ENCODE measurements around the gene PCDHGA12.
"Not testable (repeated sequence)": the region's sequence is repeated elsewhere in the genome, so short reads cannot be mapped to it uniquely, and the experiment has no call there.

PCDHGA12 gene

DNA sequence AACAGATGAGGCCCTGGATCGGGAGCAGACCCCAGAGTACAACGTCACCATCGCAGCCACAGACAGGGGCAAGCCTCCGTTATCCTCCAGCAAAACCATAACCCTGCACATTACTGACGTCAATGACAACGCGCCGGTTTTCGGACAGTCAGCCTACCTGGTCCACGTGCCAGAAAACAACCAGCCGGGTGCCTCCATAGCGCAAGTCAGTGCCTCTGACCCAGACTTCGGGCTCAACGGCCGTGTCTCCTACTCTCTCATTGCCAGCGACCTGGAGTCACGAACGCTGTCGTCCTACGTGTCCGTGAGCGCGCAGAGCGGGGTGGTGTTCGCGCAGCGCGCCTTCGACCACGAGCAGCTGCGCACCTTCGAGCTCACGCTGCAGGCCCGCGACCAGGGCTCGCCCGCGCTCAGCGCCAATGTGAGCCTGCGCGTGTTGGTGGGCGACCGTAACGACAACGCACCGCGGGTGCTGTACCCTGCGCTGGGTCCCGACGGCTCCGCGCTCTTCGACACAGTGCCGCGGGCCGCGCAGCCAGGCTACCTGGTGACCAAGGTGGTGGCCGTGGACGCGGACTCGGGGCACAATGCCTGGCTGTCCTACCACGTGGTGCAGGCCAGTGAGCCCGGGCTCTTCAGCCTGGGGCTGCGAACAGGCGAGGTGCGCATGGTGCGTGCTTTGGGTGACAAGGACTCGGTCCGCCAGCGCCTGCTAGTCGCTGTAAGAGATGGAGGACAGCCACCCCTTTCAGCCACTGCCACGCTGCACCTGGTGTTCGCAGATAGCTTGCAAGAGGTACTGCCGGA is 11.0 kb upstream of the PCDHGA12 start:
- Mint-ChIP-seq H3K27ac (no peak overlapping the region), H3K4me3 (no peak overlapping the region), H3K4me1 (peaks cover 17% of the 10 kb centered on the region), H3K27me3 (peaks cover 78% of the 10 kb centered on the region), H3K36me3 (no peaks in the 10 kb centered on the region), H3K9me3 (peaks cover 13% of the 10 kb centered on the region)
- ATAC-seq: no peak

DNA sequence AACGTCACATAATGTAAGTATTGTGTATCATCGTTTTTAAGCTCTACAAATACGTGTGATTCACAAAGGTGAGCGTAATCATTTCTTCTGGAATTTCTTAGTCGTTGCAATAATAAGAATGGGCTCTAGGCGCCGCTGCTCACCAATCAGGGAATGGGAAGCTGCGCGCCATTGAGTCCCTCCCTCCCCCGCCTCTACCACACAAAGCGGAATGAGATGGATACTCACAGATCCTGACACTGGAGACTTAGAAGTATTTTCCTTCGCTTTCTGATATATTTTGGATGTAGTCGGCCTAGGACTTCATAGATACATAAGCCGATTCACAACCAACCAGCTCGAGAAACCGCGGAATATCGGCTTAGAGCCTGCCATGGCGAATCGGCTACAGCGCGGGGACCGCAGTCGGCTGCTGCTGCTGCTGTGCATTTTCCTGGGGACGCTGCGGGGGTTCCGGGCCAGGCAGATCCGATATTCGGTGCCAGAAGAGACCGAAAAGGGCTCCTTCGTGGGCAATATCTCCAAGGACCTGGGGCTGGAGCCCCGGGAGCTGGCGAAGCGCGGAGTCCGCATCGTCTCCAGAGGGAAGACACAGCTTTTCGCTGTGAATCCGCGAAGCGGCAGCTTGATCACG is 9.3 kb upstream of the PCDHGA12 start, which contains the start of gene PCDHGA11:
Gene PCDHGA11, plus strand, starts transcription at position 197 of the 634 bp plus-strand sequence. Its CDS starts 177 bp downstream, at position 374.
- H3K27me3 Mint-ChIP-seq: peaks cover 62% of the 10 kb centered on the region
- peaks cover 13% of the 10 kb centered on the region for H3K9me3 Mint-ChIP-seq
- H3K27ac Mint-ChIP-seq: no peak within 1 kb of the TSS
- peaks cover 12% of the 10 kb centered on the region for H3K4me1 Mint-ChIP-seq
- H3K36me3 Mint-ChIP-seq: no peaks in the 10 kb centered on the region
- ATAC-seq: no peak
- H3K4me3 Mint-ChIP-seq: peak within 1 kb of the TSS; percentile 75

DNA sequence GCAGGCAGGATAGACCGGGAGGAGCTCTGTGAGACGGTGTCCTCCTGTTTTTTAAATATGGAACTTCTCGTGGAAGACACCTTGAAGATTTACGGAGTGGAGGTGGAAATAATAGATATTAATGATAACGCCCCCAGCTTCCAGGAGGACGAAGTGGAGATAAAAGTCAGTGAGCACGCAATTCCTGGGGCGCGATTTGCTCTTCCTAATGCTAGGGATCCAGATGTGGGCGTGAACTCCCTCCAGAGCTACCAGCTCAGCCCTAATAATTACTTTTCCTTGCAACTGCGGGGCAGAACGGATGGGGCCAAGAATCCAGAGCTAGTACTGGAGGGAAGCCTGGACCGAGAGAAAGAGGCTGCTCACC is 8.8 kb upstream of the PCDHGA12 start:
- no peak for ATAC-seq
- H3K27ac Mint-ChIP-seq: no peak overlapping the region
- H3K9me3 Mint-ChIP-seq: peaks cover 13% of the 10 kb centered on the region
- peaks cover 57% of the 10 kb centered on the region for H3K27me3 Mint-ChIP-seq
- peaks cover 12% of the 10 kb centered on the region for H3K4me1 Mint-ChIP-seq
- H3K4me3 Mint-ChIP-seq: peak overlapping the region; percentile 75
- H3K36me3 Mint-ChIP-seq: no peaks in the 10 kb centered on the region

DNA sequence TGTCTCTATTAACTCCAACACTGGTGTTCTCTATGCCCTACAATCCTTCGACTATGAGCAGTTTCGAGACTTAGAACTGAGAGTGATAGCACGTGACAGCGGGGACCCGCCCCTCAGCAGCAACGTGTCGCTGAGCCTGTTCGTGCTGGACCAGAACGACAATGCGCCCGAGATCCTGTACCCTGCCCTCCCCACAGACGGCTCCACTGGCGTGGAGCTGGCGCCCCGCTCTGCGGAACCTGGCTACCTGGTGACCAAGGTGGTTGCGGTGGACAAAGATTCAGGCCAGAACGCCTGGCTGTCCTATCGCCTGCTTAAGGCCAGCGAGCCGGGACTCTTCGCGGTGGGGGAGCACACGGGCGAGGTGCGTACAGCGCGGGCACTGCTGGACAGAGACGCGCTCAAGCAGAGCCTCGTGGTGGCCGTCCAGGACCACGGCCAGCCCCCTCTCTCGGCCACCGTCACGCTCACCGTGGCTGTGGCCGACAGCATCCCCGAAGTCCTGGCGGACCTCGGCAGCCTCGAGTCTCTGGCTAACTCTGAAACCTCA is 7.5 kb upstream of the PCDHGA12 start:
- H3K27me3 Mint-ChIP-seq: peaks cover 49% of the 10 kb centered on the region
- H3K27ac Mint-ChIP-seq: no peak overlapping the region
- no peak for ATAC-seq
- no peak overlapping the region for H3K4me3 Mint-ChIP-seq
- H3K36me3 Mint-ChIP-seq: peaks cover 7% of the 10 kb centered on the region
- H3K4me1 Mint-ChIP-seq: peaks cover 10% of the 10 kb centered on the region
- H3K9me3 Mint-ChIP-seq: peaks cover 13% of the 10 kb centered on the region

DNA sequence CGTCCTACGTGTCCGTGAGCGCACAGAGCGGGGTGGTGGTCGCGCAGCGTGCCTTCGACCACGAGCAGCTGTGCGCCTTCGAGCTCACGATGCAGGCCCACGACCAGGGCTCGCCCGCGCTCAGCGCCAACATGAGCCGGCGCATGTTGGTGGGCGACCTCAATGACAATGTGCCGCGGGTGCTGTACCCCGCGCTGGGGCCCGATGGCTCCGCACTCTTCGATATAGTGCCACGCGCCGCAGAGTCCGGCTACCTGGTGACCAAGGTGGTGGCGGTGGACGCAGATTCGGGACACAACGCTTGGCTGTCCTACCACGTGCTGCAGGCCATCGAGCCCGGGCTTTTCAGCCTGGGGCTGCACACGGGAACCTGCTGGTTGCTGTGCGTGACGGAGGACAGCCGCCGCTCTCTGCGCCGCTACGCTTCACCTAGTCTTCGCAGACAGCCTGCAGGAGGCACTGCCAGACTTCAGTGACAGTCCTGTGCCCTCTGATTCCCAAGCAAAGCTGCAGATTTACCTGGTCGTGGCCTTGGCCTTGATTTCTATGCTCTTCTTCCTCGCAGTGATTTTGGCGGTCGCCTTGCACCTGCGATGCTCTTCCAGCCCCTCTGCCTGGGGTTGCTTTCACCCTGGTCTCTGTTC is 2.4 kb upstream of the PCDHGA12 start:
- H3K27me3 Mint-ChIP-seq: peaks cover 51% of the 10 kb centered on the region
- H3K4me1 Mint-ChIP-seq: peaks cover 19% of the 10 kb centered on the region

DNA sequence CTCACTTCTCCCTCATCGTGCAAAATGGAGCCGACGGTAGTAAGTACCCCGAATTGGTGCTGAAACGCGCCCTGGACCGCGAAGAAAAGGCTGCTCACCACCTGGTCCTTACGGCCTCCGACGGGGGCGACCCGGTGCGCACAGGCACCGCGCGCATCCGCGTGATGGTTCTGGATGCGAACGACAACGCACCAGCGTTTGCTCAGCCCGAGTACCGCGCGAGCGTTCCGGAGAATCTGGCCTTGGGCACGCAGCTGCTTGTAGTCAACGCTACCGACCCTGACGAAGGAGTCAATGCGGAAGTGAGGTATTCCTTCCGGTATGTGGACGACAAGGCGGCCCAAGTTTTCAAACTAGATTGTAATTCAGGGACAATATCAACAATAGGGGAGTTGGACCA is 979 bp downstream of the PCDHGA12 start:
- Mint-ChIP-seq H3K36me3 (peaks cover 25% of the 10 kb centered on the region), H3K9me3 (peaks cover 9% of the 10 kb centered on the region), H3K27me3 (peaks cover 42% of the 10 kb centered on the region), H3K4me3 (peak overlapping the region; percentile 77), H3K4me1 (peaks cover 19% of the 10 kb centered on the region), H3K27ac (peak overlapping the region; percentile 31)
- ATAC-seq: peak; percentile 45

More for the DNA sequence above, 2.4 kb upstream of the PCDHGA12 start:
- Mint-ChIP-seq H3K27ac (no peak overlapping the region), H3K4me3 (no peak overlapping the region), H3K9me3 (peaks cover 8% of the 10 kb centered on the region), H3K36me3 (peaks cover 20% of the 10 kb centered on the region)
- no peak for ATAC-seq

DNA sequence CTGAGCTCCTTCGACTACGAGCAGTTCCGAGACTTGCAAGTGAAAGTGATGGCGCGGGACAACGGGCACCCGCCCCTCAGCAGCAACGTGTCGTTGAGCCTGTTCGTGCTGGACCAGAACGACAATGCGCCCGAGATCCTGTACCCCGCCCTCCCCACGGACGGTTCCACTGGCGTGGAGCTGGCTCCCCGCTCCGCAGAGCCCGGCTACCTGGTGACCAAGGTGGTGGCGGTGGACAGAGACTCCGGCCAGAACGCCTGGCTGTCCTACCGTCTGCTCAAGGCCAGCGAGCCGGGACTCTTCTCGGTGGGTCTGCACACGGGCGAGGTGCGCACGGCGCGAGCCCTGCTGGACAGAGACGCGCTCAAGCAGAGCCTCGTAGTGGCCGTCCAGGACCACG is 2.0 kb downstream of the PCDHGA12 start:
- H3K27me3 Mint-ChIP-seq: peaks cover 42% of the 10 kb centered on the region
- peak overlapping the region; percentile 77 for H3K4me3 Mint-ChIP-seq
- ATAC-seq, H3K9me3 Mint-ChIP-seq: not testable (repeated sequence)
- H3K4me1 Mint-ChIP-seq: peaks cover 19% of the 10 kb centered on the region
- H3K36me3 Mint-ChIP-seq: peaks cover 20% of the 10 kb centered on the region
- H3K27ac Mint-ChIP-seq: peak overlapping the region; percentile 31

DNA sequence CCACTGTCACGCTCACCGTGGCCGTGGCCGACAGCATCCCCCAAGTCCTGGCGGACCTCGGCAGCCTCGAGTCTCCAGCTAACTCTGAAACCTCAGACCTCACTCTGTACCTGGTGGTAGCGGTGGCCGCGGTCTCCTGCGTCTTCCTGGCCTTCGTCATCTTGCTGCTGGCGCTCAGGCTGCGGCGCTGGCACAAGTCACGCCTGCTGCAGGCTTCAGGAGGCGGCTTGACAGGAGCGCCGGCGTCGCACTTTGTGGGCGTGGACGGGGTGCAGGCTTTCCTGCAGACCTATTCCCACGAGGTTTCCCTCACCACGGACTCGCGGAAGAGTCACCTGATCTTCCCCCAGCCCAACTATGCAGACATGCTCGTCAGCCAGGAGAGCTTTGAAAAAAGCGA is 2.4 kb downstream of the PCDHGA12 start:
- not testable (repeated sequence) for H3K4me3 Mint-ChIP-seq, H3K27ac Mint-ChIP-seq, H3K9me3 Mint-ChIP-seq, ATAC-seq
- Mint-ChIP-seq H3K27me3 (peaks cover 42% of the 10 kb centered on the region), H3K36me3 (peaks cover 18% of the 10 kb centered on the region), H3K4me1 (peaks cover 19% of the 10 kb centered on the region)

DNA sequence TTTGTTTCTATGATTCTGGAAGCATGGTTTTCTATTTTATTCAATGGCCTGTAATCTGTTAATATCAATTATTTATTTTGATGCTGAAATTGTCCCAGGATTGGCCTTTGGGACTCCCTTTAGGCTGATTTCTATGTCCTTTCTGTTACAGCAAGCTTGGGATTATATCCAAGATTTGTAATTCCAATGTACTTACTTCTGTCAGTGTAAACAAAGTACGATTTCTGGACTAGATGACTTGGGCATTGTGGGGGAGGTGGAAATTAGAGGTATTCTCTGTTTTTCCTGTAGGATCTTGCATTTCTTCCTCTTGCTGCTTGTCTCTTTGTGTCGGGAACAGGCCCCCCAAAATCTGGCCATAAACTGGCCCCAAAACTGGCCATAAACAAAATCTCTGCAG is 3.7 kb downstream of the PCDHGA12 start:
- Mint-ChIP-seq H3K27me3 (peaks cover 32% of the 10 kb centered on the region), H3K4me3 (no peak overlapping the region), H3K27ac (no peak overlapping the region), H3K36me3 (peaks cover 9% of the 10 kb centered on the region), H3K4me1 (peaks cover 19% of the 10 kb centered on the region), H3K9me3 (peaks cover 6% of the 10 kb centered on the region)
- no peak for ATAC-seq

DNA sequence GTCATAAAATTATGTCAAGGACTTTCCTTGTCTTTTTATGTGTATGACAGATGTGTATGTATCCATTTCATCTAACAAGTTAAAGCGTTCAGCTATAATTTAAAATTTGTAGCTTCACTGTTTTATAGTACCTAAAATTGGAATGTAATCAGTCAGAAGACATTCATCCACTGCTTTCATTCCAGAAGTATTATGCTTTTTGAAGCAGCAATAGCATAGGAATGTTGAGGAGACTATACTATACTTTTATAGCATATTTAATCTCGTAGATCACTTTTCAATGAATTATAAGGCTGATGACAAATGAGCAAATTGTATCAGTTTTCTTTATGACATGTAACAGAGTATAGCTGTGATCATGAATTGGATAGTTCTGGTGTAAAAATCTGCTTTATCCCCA is 6.9 kb downstream of the PCDHGA12 start:
- H3K4me1 Mint-ChIP-seq: peaks cover under 1% of the 10 kb centered on the region
- H3K4me3 Mint-ChIP-seq: no peak overlapping the region
- peaks cover 9% of the 10 kb centered on the region for H3K36me3 Mint-ChIP-seq
- peaks cover 7% of the 10 kb centered on the region for H3K9me3 Mint-ChIP-seq
- H3K27me3 Mint-ChIP-seq: peaks cover 13% of the 10 kb centered on the region
- ATAC-seq: no peak
- no peak overlapping the region for H3K27ac Mint-ChIP-seq

DNA sequence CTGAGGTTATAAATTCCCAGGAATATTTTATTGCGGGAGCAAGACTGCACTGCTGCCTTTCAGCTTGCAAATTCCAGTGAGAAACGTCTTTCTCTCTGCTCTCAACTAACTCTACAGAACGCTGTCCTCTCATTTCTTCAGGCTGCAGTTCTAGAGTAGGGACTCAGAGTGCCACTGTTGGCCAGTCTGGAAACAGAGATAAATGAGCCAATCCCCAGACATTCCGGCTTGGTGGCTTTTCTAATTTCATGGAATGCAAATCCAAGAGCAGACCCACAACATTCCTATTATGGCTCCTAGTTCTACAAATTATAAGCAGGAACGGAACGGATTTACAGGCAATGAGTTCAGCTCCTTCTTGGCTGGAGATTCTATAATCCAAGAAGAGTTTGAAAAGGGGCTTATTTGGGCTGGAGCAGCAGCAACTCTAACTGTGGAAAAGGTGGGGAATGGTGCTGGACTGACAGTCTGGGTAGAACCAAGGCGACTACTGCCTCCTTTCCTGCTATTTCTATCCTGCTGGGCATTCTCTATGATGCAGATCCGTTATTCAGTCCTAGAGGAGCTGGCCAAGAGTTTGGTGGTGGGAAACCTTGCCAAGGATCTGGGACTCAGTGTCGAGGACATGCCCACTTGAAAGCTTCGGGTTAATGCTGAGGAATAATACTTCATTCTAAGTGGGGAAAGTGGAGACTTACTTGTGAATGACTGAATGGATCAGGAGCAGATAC is 9.3 kb downstream of the PCDHGA12 start:
- Mint-ChIP-seq H3K36me3 (no peaks in the 10 kb centered on the region), H3K27ac (no peak overlapping the region), H3K9me3 (peaks cover 3% of the 10 kb centered on the region), H3K27me3 (no peaks in the 10 kb centered on the region), H3K4me3 (no peak overlapping the region), H3K4me1 (peaks cover 5% of the 10 kb centered on the region)
- no peak for ATAC-seq

DNA sequence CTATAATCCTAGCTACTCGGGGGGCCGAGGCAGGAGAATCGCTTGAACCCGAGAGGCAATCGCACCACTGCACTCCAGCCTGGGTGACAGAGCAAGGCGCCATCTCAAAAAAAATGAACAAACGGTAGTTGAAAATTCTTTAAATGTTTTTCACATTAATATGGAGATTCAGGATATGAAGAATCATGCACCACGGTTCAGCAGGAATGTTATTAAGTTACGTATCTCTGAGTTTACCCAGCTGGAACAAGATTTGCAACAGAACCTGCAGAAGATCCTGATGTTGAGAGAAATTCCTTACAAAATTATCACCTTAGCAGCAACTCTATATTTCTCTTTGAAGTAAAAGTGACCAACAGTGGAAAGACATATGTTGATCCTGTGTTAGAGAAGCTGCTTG is 10.0 kb downstream of the PCDHGA12 start:
- Mint-ChIP-seq H3K27me3 (peaks cover 3% of the 10 kb centered on the region), H3K4me3 (no peak overlapping the region), H3K9me3 (peaks cover 3% of the 10 kb centered on the region), H3K4me1 (peaks cover 5% of the 10 kb centered on the region), H3K36me3 (no peaks in the 10 kb centered on the region), H3K27ac (no peak overlapping the region)
- no peak for ATAC-seq

DNA sequence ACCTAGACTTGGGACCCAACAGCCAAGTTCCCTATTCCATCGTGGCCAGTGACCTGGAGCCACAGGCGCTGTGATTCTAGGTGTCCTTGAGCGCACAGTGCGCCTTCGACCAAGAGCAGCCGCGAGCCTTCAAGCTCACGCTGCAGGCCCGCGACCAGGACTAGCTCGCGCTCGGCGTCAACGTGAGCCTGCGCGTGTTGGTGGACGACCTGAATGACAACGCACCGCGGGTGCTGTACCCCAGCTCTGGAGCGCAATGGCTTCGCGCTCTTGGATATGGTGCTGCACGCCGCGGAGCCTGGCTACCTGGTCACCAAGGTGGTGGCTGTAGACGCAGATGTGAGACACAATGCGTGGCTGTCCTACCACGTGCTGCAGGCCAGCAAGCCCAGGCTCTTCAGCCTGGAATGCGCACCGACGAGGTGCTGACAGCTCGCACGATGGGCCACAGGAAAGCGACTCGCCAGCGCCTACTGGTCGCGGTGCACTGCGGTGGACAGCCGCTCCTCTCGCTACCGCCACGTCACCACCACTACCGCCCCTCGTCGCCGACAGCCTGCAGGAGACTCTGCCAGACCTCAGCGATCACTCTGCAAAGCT is 11.4 kb downstream of the PCDHGA12 start:
- Mint-ChIP-seq H3K36me3 (no peaks in the 10 kb centered on the region), H3K4me1 (peaks cover 5% of the 10 kb centered on the region), H3K4me3 (no peak overlapping the region), H3K9me3 (peaks cover 3% of the 10 kb centered on the region), H3K27me3 (peaks cover 12% of the 10 kb centered on the region), H3K27ac (no peak overlapping the region)
- ATAC-seq: no peak

DNA sequence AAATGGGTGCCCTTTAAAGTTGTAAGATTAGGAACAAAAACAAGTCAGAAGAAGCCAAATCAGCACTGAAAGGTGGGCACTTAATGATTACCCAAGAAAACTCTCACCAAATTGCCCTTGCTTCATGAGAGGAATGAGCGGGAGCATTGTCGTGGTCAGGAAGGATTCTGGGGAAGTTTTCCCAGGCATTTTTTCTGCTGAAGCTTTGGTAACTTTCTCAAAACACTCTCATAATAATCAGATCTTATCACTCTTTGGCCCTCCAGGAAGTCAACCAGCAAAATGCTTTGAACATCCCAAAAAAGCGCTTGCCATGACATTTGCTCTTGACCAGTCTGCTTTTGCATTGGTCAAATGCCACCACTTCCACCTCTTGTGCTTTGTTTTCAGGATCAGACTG is 35.0 kb downstream of the PCDHGA12 start:
- no peaks in the 10 kb centered on the region for H3K4me1 Mint-ChIP-seq
- no peak overlapping the region for H3K27ac Mint-ChIP-seq
- peaks cover 6% of the 10 kb centered on the region for H3K36me3 Mint-ChIP-seq
- no peak for ATAC-seq
- no peaks in the 10 kb centered on the region for H3K9me3 Mint-ChIP-seq
- H3K4me3 Mint-ChIP-seq: no peak overlapping the region
- H3K27me3 Mint-ChIP-seq: no peaks in the 10 kb centered on the region
